C4-2B (cell line): ENCODE data around the gene RAMP3.

Source experiments
- H3K27ac ChIP-seq: fragments of 450-650 bp; 2 replicates; pipeline ENCODE4 v1.5.1; 2017
- CTCF ChIP-seq: fragments of 450-650 bp; conservative IDR thresholded peaks from 2 replicates; pipeline ENCODE4 v1.5.1; 2017; ENCODE audit warnings: mild to moderate bottlenecking
- ZFX ChIP-seq: fragments of 450-650 bp; IDR thresholded peaks from 2 replicates; pipeline ENCODE4 v1.6.1; 2017

RAMP3 gene

GRCh38 chr7:45185028-45185863, 27.7 kb downstream of the RAMP3 start:
- no peak overlapping the region for H3K27ac ChIP-seq
- TF ChIP-seq ZFX (no peak), CTCF (no peak)

- TF ChIP-seq ZFX = no peak
- TF ChIP-seq CTCF = no peak
- H3K27ac ChIP-seq = no peak overlapping the region
Observed at GRCh38 chr7:45185864-45186250, 28.3 kb downstream of the RAMP3 start.

- TF ChIP-seq ZFX = no peak
- TF ChIP-seq CTCF = no peak
- H3K27ac ChIP-seq = no peak overlapping the region
Observed at GRCh38 chr7:45186261-45186813, 28.7 kb downstream of the RAMP3 start.

GRCh38 chr7:45187089-45187945, 29.7 kb downstream of the RAMP3 start:
- TF ChIP-seq CTCF = no peak
- no peak for TF ChIP-seq ZFX
- H3K27ac ChIP-seq = no peak overlapping the region

- H3K27ac ChIP-seq = no peak overlapping the region
- TF ChIP-seq CTCF (no peak), ZFX (no peak)
Observed at GRCh38 chr7:45187946-45188411, 30.4 kb downstream of the RAMP3 start.

- TF ChIP-seq ZFX (no peak), CTCF (no peak)
- H3K27ac ChIP-seq = no peak overlapping the region
Observed at GRCh38 chr7:45188736-45189135, 31.1 kb downstream of the RAMP3 start.
